ENCODE results near the gene EVI5.

GRCh38 chr1:92822879-92823278 lies 38.0 kb upstream of the EVI5 start:
- TF ChIP-seq EZH2 (IDR thresholded peaks at IDR 0.05; ENCODE audit: borderline replicate concordance, insufficient read depth, low read depth, low read length, poor library complexity, severe bottlenecking) (no peak), CTCF (IDR thresholded peaks at IDR 0.05) (no peak)

All from B cell (primary cell).